PC-9 (cell line): ENCODE results near the gene CGB5. TPM values are rescaled to one million over a fixed set of nuclear protein-coding genes. Genes with fewer than 3 reads are reported as not detected.
"Not testable (repeated sequence)": the region's sequence is repeated elsewhere in the genome, so short reads cannot be mapped to it uniquely, and the experiment has no call there.

Experiments
- BruUV-seq: library from RNA; stranded (reverse); fragments of 400-500 nt; replicated peaks from 2 replicates; lab custom pipeline; 2021; lab: Mats Ljungman, UMichigan
- CTCF ChIA-PET: fragments of 300-600 bp; sonication (Branson Sonifier 250); formaldehyde crosslinking; loops from one replicate; lab custom pipeline; 2022; ENCODE audit warnings: antibody characterized with exemption; lab: Charles Lee
- POLR2A ChIA-PET: fragments of 300-600 bp; sonication (Branson Sonifier 250); formaldehyde crosslinking; loops from one replicate; lab custom pipeline; 2022; ENCODE audit warnings: antibody characterized with exemption; ENCODE audit not compliant: unreplicated experiment; lab: Charles Lee
- DNase-seq, 2 experiments: peaks; one replicate each; pipeline versions ENCODE4 v3.0.0 to v3.0.0-alpha.2; 2015 to 2022; ENCODE audit warnings: mixed read lengths in 1 of 2
- H2AFZ ChIP-seq: fragments of 200-600 bp; sonication (generic); 2 replicates; pipeline ENCODE4 v1.8.1; 2017; ENCODE audit warnings: antibody characterized with exemption
- H3F3A ChIP-seq: fragments of 200-600 bp; sonication (generic); 2 replicates; pipeline ENCODE4 v1.8.1; 2017; ENCODE audit warnings: antibody characterized with exemption, mild to moderate bottlenecking, low read depth; ENCODE audit not compliant: insufficient read depth
- H3K27ac ChIP-seq: fragments of 200-600 bp; sonication (generic); 2 replicates; pipeline ENCODE4 v1.6.1; 2016; ENCODE audit warnings: mixed run types
- H3K27me3 ChIP-seq: fragments of 200-600 bp; sonication (generic); 2 replicates; pipeline ENCODE4 v1.6.1; 2016; ENCODE audit warnings: low read depth, mixed run types; ENCODE audit not compliant: insufficient read depth
- H3K36me3 ChIP-seq: fragments of 200-600 bp; sonication (generic); 2 replicates; pipeline ENCODE4 v1.6.1; 2016; ENCODE audit warnings: low read depth, mixed run types
- H3K4me1 ChIP-seq: fragments of 200-600 bp; sonication (generic); replicated peaks from 2 replicates; pipeline ENCODE4 v1.6.1; 2016; ENCODE audit warnings: mixed run types; ENCODE audit not compliant: insufficient read depth
- H3K4me2 ChIP-seq: fragments of 200-600 bp; sonication (generic); 2 replicates; pipeline ENCODE4 v1.6.1; 2017; ENCODE audit warnings: mixed run types
- H3K4me3 ChIP-seq: fragments of 200-600 bp; sonication (generic); 2 replicates; pipeline ENCODE4 v1.6.1; 2016; ENCODE audit warnings: mixed run types
- H3K79me2 ChIP-seq: fragments of 200-600 bp; sonication (generic); 2 replicates; pipeline ENCODE4 v1.6.1; 2017; ENCODE audit warnings: low read depth, mixed run types
- H3K9me2 ChIP-seq: fragments of 200-600 bp; sonication (generic); 2 replicates; pipeline ENCODE4 v1.8.1; 2017; ENCODE audit warnings: mild to moderate bottlenecking; ENCODE audit not compliant: insufficient read depth
- H3K9me3 ChIP-seq: fragments of 200-600 bp; sonication (generic); 2 replicates; pipeline ENCODE4 v1.8.1; 2016; ENCODE audit warnings: low read depth; ENCODE audit not compliant: insufficient read depth
- H4K20me1 ChIP-seq: fragments of 200-600 bp; sonication (generic); 2 replicates; pipeline ENCODE4 v1.8.1; 2017; ENCODE audit not compliant: insufficient read depth
- CTCF ChIP-seq: fragments of 200-600 bp; sonication (generic); conservative IDR thresholded peaks from 2 replicates; pipeline ENCODE4 v1.6.1; 2017; ENCODE audit warnings: mixed run types, antibody characterized with exemption, mild to moderate bottlenecking, moderate library complexity
- EZH2 ChIP-seq: fragments of 200-600 bp; sonication (generic); IDR thresholded peaks from 2 replicates; pipeline ENCODE4 v1.8.0; 2017; ENCODE audit warnings: antibody characterized with exemption, low read depth
- intact Hi-C: fragments of 100-400 bp; cut with micrococcal nuclease; formaldehyde crosslinking; loops from one replicate; pipeline ENCODE4 v1.10.0; 2022; ENCODE audit not compliant: unreplicated experiment
- total RNA-seq: library from RNA; stranded (reverse); gene quantifications from 2 replicates; pipeline ENCODE4 v1.2.3, GENCODE V29; 2021

CGB5 gene
- total RNA-seq, 1 experiment from 2014 or later: 1.9 TPM

- Histone ChIP-seq H3K27ac (no peak overlapping the region), H3K36me3 (0 out of 2 replicates have a peak, but pooled peaks cover 2% of the 10 kb centered on the region), H3K4me2 (no peak overlapping the region), H3K4me1 (peaks cover 9% of the 10 kb centered on the region; the same call in 1 of the 2 replicates), H4K20me1 (no peaks in the 10 kb centered on the region), H3K27me3 (no peaks in the 10 kb centered on the region), H3K9me2 (no peaks in the 10 kb centered on the region), H3K4me3 (no peak overlapping the region), H3K79me2 (no peaks in the 10 kb centered on the region), H3F3A (peaks cover 23% of the 10 kb centered on the region), H2AFZ (no peak overlapping the region), H3K9me3 (no peaks in the 10 kb centered on the region)
- ChIA-PET POLR2A (no interaction called here), CTCF (interaction anchor here (0.6 kb wide), 1 partner anchor 456 kb away, joined by 3 read pairs; no protein-coding TSS in a partner anchor)
- TF ChIP-seq EZH2: no peak
- no peak for TF ChIP-seq CTCF
- DNase-seq: no peak
- intact Hi-C loops: no loop called here
- no TSS peak for BruUV-seq
These were observed 23.3 kb upstream of the CGB5 start for GRCh38 chr19:49020342-49020741.

- BruUV-seq: no TSS peak
- Histone ChIP-seq H3K9me3 (no peaks in the 10 kb centered on the region), H3K36me3 (no peaks in the 10 kb centered on the region), H3K4me2 (no peak overlapping the region), H4K20me1 (no peaks in the 10 kb centered on the region), H3K9me2 (no peaks in the 10 kb centered on the region), H3K79me2 (no peaks in the 10 kb centered on the region), H3K4me3 (no peak overlapping the region), H3K27ac (no peak overlapping the region), H3K27me3 (no peaks in the 10 kb centered on the region), H3K4me1 (peaks cover 9% of the 10 kb centered on the region; the same call in 1 of the 2 replicates), H3F3A (peaks cover 18% of the 10 kb centered on the region), H2AFZ (no peak overlapping the region)
- ChIA-PET POLR2A (interaction anchor here (0.6 kb wide), 1 partner anchor 106 kb away, joined by 6 read pairs; no protein-coding TSS in a partner anchor), CTCF (interaction anchor here (0.7 kb wide), 1 partner anchor 97 kb away, joined by 3 read pairs; no protein-coding TSS in a partner anchor)
- TF ChIP-seq CTCF: no peak
- TF ChIP-seq EZH2: no peak
- DNase-seq: no peak
- intact Hi-C loops: no loop called here
These were observed 22.4 kb upstream of the CGB5 start for GRCh38 chr19:49020931-49021895.

GRCh38 chr19:49022116-49022515, 21.5 kb upstream of the CGB5 start:
- peak in 1 of 2 experiments; percentile 23 for DNase-seq
- POLR2A ChIA-PET: interaction anchor here (0.6 kb wide), 1 partner anchor 106 kb away, joined by 6 read pairs; no protein-coding TSS in a partner anchor
- H2AFZ ChIP-seq: no peak overlapping the region
- H3K27ac ChIP-seq: no peak overlapping the region
- no peak overlapping the region for H3K4me2 ChIP-seq
- no peak overlapping the region for H3K4me3 ChIP-seq
- CTCF ChIA-PET: interaction anchor here (0.7 kb wide), 1 partner anchor 98 kb away, joined by 3 read pairs; no protein-coding TSS in a partner anchor
- no peaks in the 10 kb centered on the region for H3K79me2 ChIP-seq
- no peaks in the 10 kb centered on the region for H3K9me2 ChIP-seq
- peaks cover 18% of the 10 kb centered on the region for H3F3A ChIP-seq
- H3K27me3 ChIP-seq: no peaks in the 10 kb centered on the region
- no peaks in the 10 kb centered on the region for H3K9me3 ChIP-seq
- BruUV-seq: no TSS peak
- intact Hi-C loops: no loop called here
- peaks cover 9% of the 10 kb centered on the region; the same call in 1 of the 2 replicates for H3K4me1 ChIP-seq
- TF ChIP-seq EZH2: no peak
- no peak for TF ChIP-seq CTCF
- no peaks in the 10 kb centered on the region for H4K20me1 ChIP-seq
- no peaks in the 10 kb centered on the region for H3K36me3 ChIP-seq

- DNase-seq, BruUV-seq, H3K9me2 ChIP-seq, intact Hi-C loops, H3K4me2 ChIP-seq, H3K27me3 ChIP-seq, H3K4me1 ChIP-seq, H2AFZ ChIP-seq, CTCF ChIA-PET, POLR2A ChIA-PET, H3K36me3 ChIP-seq, H3K27ac ChIP-seq, H3K79me2 ChIP-seq, H3K9me3 ChIP-seq, H3K4me3 ChIP-seq, H4K20me1 ChIP-seq: not testable (repeated sequence)
- peaks cover 18% of the 10 kb centered on the region for H3F3A ChIP-seq
These were observed 19.4 kb upstream of the CGB5 start, which contains the start of gene CGB3 for GRCh38 chr19:49024233-49024632. TSS of gene CGB3 (minus strand) at chr19:49024333. CDS start at chr19:49023971, 362 bp downstream.
